Thyroid gland (tissue), 4 donors: ENCODE results near the gene NRN1L. TPM values are rescaled to one million over a fixed set of nuclear protein-coding genes. Genes with fewer than 3 reads are reported as not detected.

Experiments
- DNase-seq, 2 donors: peaks; one replicate each; pipeline ENCODE4 v3.0.0-alpha.2; 2019
- H3K27ac ChIP-seq, 3 donors: fragments of 200-600 bp; sonication (generic); 1 replicate in 2 of 3; 2 replicates in 1 of 3; pipeline ENCODE4 v1.5.1; 2016 to 2019; ENCODE audit warnings: mild to moderate bottlenecking in 1 of 3, moderate library complexity in 1 of 3
- H3K27me3 ChIP-seq: fragments of 200-600 bp; sonication (generic); one replicate; pipeline ENCODE4 v1.5.1; 2019
- H3K36me3 ChIP-seq, 2 donors: fragments of 200-600 bp; sonication (generic); one replicate each; pipeline ENCODE4 v1.5.1; 2016 to 2019
- H3K4me1 ChIP-seq, 2 donors: fragments of 200-600 bp; sonication (generic); one replicate each; pipeline ENCODE4 v1.5.1; 2017 to 2019
- H3K4me3 ChIP-seq, 3 donors: fragments of 200-600 bp; sonication (generic); replicated peaks in 1 of 3; 1 replicate in 2 of 3; 2 replicates in 1 of 3; pipeline ENCODE4 v1.5.1; 2016; ENCODE audit warnings: mild to moderate bottlenecking in 1 of 3
- H3K9me3 ChIP-seq: fragments of 200-600 bp; sonication (generic); one replicate; pipeline ENCODE4 v1.5.1; 2017
- POLR2A ChIP-seq, 2 donors: fragments of 450-650 bp; IDR thresholded peaks; one replicate each; pipeline ENCODE4 v1.6.1; 2017; ENCODE audit warnings: antibody characterized with exemption in 2 of 2, mild to moderate bottlenecking in 2 of 2, moderate library complexity in 1 of 2
- WGBS, 2 donors: methylation state at CpG; one replicate each; pipeline ENCODE4 v1.1.5; 2017; 5-methylcytosine and 5-hydroxymethylcytosine counted together
- intact Hi-C: fragments of 100-400 bp; cut with DNase I; formaldehyde crosslinking; loops from one replicate; pipeline ENCODE4 v1.15.1; 2023
- total RNA-seq, 4 donors: library from RNA; depleted of rRNA; stranded (reverse); fragments of >200 nt; gene quantifications; one replicate each; pipeline ENCODE4 v1.2.3, GENCODE V29; 2016
- TF ChIP-seq, protein P1 (sequence below), 6 experiments: fragments of 200-600 bp in 3 of 6; fragments of 450-650 bp in 3 of 6; sonication (generic) in 3 of 6; IDR thresholded peaks; one replicate each; pipeline ENCODE4 v1.5.1; 2016 to 2019; ENCODE audit warnings: antibody characterized with exemption in 6 of 6, mild to moderate bottlenecking in 2 of 6, inconsistent platforms in 1 of 6, moderate library complexity in 1 of 6

The NRN1L gene
- total RNA-seq, 4 donors from 2014 or later: 2.0 TPM; not detected in 3

DNA sequence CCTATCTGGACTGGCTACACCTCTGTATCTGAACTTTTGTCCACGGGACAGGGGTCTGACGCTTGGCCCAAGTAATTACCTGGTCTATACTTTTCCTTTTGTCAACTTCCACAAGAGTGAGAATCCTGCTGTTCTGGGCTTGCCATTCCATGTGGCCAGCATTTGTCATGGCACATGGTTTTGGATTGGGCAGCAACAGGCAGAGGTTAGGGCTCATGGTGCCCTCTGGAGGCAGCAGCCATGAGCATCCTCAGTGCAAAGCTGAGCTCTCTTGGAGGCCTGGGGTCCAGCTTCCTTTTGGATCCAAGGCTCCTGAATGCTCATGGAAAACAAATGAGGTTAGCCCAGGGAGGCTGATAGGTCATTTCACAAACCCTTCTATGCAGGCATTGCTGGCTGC is 19.4 kb upstream of the NRN1L start:
- peaks cover 0 to 27% of the 10 kb centered on the region in 2 donors for H3K4me1 ChIP-seq
- H3K27me3 ChIP-seq: no peaks in the 10 kb centered on the region
- H3K36me3 ChIP-seq: peaks cover 10 to 29% of the 10 kb centered on the region in 2 donors
- TF ChIP-seq, protein P1, sequence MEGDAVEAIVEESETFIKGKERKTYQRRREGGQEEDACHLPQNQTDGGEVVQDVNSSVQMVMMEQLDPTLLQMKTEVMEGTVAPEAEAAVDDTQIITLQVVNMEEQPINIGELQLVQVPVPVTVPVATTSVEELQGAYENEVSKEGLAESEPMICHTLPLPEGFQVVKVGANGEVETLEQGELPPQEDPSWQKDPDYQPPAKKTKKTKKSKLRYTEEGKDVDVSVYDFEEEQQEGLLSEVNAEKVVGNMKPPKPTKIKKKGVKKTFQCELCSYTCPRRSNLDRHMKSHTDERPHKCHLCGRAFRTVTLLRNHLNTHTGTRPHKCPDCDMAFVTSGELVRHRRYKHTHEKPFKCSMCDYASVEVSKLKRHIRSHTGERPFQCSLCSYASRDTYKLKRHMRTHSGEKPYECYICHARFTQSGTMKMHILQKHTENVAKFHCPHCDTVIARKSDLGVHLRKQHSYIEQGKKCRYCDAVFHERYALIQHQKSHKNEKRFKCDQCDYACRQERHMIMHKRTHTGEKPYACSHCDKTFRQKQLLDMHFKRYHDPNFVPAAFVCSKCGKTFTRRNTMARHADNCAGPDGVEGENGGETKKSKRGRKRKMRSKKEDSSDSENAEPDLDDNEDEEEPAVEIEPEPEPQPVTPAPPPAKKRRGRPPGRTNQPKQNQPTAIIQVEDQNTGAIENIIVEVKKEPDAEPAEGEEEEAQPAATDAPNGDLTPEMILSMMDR (IDR thresholded peaks at IDR 0.05): peak in 4 of 6 experiments; percentile 1 to 28 (median 20)
- TF ChIP-seq POLR2A (IDR thresholded peaks at IDR 0.05): no peak
- 90 to 100% methylated on average over 2 of the region's 2 CpGs for WGBS, 2 donors
- no peak overlapping the region for H3K27ac ChIP-seq
- intact Hi-C loops: no loop called here
- DNase-seq: peak in 1 of 2 donors; percentile 19
- no peak overlapping the region for H3K4me3 ChIP-seq
- H3K9me3 ChIP-seq: no peaks in the 10 kb centered on the region

DNA sequence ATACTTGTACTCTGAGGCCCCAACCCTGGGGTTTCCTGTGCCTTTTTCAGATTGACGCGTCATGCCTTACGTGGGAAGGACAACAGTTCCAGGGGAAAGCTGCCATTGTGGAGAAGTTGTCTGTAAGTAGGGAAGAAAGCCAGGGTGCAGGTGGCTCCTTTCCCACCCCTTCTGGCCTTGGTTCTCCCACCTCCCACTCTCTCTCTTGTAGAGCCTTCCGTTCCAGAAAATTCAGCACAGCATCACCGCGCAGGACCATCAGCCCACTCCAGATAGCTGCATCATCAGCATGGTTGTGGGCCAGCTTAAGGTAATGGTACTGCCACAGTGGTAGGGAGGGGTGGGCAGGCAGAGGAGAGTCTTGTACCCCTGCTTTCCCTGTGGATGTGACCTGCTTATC is 16.4 kb upstream of the NRN1L start:
- Histone ChIP-seq H3K4me1 (peaks cover 0 to 13% of the 10 kb centered on the region in 2 donors), H3K9me3 (no peaks in the 10 kb centered on the region), H3K36me3 (peaks cover 10 to 30% of the 10 kb centered on the region in 2 donors), H3K27me3 (no peaks in the 10 kb centered on the region), H3K27ac (no peak overlapping the region), H3K4me3 (no peak overlapping the region)
- intact Hi-C loops: no loop called here
- 93 to 98% methylated on average over 6 of the region's 6 CpGs for WGBS, 2 donors
- DNase-seq: no peak
- no peak for TF ChIP-seq POLR2A (IDR thresholded peaks at IDR 0.05)
- TF ChIP-seq, protein P1 (IDR thresholded peaks at IDR 0.05): no peak

DNA sequence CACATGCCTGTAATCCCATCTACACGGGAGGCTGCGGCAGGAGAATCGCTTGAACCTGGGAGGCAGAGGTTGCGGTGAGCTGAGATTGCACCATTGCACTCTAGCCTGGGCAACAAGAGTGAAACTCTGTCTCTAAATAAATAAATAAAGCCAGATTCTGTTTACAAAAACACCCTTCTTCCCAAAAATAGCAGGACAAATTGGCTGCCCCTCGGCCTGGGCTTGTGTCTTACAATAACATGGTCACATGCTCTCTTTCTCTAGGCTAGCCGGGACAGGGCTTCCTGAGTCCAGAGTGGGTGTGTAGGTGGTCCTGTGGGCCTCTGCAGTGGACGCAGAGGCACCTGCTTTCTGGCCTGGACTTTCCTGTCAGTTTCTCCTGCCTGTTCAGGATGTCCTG is 15.0 kb upstream of the NRN1L start:
- DNase-seq: no peak
- TF ChIP-seq POLR2A (IDR thresholded peaks at IDR 0.05): no peak
- TF ChIP-seq, protein P1 (IDR thresholded peaks at IDR 0.05): no peak
- Histone ChIP-seq H3K27me3 (no peaks in the 10 kb centered on the region), H3K9me3 (no peaks in the 10 kb centered on the region), H3K36me3 (peaks cover 10 to 30% of the 10 kb centered on the region in 2 donors), H3K4me3 (no peak overlapping the region), H3K4me1 (peaks cover 12 to 14% of the 10 kb centered on the region in 2 donors), H3K27ac (no peak overlapping the region)
- intact Hi-C loops: no loop called here
- WGBS, 2 donors: 80 to 88% methylated on average over 7 of the region's 7 CpGs

DNA sequence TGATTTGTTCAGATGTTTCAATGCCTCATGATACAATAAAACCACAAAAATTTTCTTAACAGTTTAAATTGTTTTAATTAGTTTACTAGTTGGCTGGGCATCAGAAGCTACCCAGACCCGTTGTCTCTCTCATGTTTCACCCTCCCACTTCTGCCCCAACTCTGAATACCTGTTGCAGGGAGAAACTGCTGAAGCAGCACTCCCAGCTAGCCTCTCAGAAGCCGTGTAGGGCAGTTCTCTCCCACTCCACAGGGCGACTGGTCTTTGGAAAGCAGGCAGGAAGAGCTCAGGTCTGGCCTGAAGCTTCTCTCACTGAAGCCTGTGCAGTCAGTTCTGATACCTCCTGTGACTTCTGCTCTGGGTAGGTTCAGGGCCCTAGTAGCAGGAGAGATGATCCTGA is 13.4 kb upstream of the NRN1L start:
- Histone ChIP-seq H3K27ac (no peak overlapping the region), H3K4me1 (peaks cover 18 to 22% of the 10 kb centered on the region in 2 donors), H3K9me3 (no peaks in the 10 kb centered on the region), H3K27me3 (no peaks in the 10 kb centered on the region), H3K36me3 (peaks cover 10 to 26% of the 10 kb centered on the region in 2 donors), H3K4me3 (no peak overlapping the region)
- WGBS, 2 donors: 51 to 69% methylated on average over 3 of the region's 3 CpGs
- TF ChIP-seq POLR2A (IDR thresholded peaks at IDR 0.05): no peak
- TF ChIP-seq, protein P1 (IDR thresholded peaks at IDR 0.05): no peak
- intact Hi-C loops: no loop called here
- no peak for DNase-seq

- H3K27me3 ChIP-seq: no peaks in the 10 kb centered on the region
- no peaks in the 10 kb centered on the region for H3K9me3 ChIP-seq
- intact Hi-C loops: no loop called here
- peaks cover 18 to 22% of the 10 kb centered on the region in 2 donors for H3K4me1 ChIP-seq
- H3K27ac ChIP-seq: peak overlapping the region; percentile 20 to 67 (median 37)
- no peak for TF ChIP-seq POLR2A (IDR thresholded peaks at IDR 0.05)
- no peak for DNase-seq
- 83 to 86% methylated on average over 1 to 2 of the region's 2 CpGs for WGBS, 2 donors
- no peak overlapping the region for H3K4me3 ChIP-seq
- H3K36me3 ChIP-seq: peaks cover 14 to 34% of the 10 kb centered on the region in 2 donors
Measured at GRCh38 chr16:67872131-67872630, 12.5 kb upstream of the NRN1L start.
